ENCODE data around the gene GDI1. TPM values are rescaled to one million over a fixed set of nuclear protein-coding genes. Genes with fewer than 3 reads are reported as not detected.

The GDI1 gene
- total and polyA plus RNA-seq, 9 of the 15 experiments (the other 6 are each of a cell fraction or from before 2014, with no cell fraction given): 0.97 to 82.6 (median 37.5) TPM

DNA sequence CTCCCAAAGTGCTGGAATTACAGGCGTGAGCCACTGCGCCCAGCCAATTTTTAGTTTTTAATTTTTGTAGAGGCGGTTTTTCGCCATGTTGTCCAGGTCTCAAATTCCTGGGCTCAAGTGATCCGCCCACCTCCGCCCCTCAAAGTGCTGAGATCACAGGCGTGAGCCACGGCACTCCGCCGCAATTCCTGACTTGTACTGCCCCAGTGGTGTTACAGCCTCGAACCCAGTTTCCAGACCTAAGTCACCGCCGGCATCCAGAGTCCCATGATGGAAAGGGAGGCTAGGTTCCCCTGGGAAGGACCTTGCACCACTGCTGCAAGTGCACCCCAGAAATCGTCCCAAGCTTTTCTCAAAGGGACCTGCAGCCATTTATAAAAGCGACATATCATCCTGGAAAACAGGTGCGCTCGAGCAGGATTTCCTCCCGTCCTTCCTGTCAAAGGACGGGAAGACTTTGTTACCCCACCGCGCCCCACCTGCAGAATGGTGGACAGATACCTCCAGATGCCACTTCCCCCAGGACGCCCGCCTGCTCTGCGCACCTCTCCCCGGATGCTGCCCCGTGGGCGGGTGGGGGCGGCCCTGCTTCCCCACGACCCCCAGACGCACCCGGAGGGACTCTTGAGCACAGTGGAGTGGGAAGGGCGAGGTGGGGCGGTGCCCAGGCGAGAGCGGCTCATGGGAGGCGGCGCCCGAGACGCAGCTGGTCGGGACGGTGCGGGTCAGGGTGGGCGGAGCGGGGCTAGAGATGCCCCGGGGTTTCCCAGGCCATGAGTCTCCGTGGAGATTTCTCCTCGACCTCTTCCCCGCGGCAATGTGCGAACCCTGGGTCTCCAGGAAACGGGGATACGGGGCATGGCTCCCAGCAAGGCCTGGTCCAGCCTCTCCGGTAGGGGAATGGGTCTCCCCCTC lies 39.7 kb upstream of the GDI1 start (continued):
- peak; percentile 12 for TF ChIP-seq HNRNPL (IDR thresholded peaks at IDR 0.05; ENCODE audit: low read depth, low read length)
- TF ChIP-seq, protein P1, sequence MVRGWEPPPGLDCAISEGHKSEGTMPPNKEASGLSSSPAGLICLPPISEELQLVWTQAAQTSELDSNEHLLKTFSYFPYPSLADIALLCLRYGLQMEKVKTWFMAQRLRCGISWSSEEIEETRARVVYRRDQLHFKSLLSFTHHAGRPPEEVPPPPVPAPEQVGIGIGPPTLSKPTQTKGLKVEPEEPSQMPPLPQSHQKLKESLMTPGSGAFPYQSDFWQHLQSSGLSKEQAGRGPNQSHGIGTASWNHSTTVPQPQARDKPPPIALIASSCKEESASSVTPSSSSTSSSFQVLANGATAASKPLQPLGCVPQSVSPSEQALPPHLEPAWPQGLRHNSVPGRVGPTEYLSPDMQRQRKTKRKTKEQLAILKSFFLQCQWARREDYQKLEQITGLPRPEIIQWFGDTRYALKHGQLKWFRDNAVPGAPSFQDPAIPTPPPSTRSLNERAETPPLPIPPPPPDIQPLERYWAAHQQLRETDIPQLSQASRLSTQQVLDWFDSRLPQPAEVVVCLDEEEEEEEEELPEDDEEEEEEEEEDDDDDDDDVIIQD (CRISPR knock-in tag; IDR thresholded peaks at IDR 0.05): no peak
- TF ChIP-seq, protein P2, sequence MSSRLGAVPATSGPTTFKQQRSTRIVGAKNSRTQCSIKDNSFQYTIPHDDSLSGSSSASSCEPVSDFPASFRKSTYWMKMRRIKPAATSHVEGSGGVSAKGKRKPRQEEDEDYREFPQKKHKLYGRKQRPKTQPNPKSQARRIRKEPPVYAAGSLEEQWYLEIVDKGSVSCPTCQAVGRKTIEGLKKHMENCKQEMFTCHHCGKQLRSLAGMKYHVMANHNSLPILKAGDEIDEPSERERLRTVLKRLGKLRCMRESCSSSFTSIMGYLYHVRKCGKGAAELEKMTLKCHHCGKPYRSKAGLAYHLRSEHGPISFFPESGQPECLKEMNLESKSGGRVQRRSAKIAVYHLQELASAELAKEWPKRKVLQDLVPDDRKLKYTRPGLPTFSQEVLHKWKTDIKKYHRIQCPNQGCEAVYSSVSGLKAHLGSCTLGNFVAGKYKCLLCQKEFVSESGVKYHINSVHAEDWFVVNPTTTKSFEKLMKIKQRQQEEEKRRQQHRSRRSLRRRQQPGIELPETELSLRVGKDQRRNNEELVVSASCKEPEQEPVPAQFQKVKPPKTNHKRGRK (tag; IDR thresholded peaks at IDR 0.05): no peak
- TF ChIP-seq, protein P3, sequence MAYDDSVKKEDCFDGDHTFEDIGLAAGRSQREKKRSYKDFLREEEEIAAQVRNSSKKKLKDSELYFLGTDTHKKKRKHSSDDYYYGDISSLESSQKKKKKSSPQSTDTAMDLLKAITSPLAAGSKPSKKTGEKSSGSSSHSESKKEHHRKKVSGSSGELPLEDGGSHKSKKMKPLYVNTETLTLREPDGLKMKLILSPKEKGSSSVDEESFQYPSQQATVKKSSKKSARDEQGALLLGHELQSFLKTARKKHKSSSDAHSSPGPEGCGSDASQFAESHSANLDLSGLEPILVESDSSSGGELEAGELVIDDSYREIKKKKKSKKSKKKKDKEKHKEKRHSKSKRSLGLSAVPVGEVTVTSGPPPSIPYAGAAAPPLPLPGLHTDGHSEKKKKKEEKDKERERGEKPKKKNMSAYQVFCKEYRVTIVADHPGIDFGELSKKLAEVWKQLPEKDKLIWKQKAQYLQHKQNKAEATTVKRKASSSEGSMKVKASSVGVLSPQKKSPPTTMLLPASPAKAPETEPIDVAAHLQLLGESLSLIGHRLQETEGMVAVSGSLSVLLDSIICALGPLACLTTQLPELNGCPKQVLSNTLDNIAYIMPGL (CRISPR knock-in tag; IDR thresholded peaks at IDR 0.05): no peak
- TF ChIP-seq, protein P4, sequence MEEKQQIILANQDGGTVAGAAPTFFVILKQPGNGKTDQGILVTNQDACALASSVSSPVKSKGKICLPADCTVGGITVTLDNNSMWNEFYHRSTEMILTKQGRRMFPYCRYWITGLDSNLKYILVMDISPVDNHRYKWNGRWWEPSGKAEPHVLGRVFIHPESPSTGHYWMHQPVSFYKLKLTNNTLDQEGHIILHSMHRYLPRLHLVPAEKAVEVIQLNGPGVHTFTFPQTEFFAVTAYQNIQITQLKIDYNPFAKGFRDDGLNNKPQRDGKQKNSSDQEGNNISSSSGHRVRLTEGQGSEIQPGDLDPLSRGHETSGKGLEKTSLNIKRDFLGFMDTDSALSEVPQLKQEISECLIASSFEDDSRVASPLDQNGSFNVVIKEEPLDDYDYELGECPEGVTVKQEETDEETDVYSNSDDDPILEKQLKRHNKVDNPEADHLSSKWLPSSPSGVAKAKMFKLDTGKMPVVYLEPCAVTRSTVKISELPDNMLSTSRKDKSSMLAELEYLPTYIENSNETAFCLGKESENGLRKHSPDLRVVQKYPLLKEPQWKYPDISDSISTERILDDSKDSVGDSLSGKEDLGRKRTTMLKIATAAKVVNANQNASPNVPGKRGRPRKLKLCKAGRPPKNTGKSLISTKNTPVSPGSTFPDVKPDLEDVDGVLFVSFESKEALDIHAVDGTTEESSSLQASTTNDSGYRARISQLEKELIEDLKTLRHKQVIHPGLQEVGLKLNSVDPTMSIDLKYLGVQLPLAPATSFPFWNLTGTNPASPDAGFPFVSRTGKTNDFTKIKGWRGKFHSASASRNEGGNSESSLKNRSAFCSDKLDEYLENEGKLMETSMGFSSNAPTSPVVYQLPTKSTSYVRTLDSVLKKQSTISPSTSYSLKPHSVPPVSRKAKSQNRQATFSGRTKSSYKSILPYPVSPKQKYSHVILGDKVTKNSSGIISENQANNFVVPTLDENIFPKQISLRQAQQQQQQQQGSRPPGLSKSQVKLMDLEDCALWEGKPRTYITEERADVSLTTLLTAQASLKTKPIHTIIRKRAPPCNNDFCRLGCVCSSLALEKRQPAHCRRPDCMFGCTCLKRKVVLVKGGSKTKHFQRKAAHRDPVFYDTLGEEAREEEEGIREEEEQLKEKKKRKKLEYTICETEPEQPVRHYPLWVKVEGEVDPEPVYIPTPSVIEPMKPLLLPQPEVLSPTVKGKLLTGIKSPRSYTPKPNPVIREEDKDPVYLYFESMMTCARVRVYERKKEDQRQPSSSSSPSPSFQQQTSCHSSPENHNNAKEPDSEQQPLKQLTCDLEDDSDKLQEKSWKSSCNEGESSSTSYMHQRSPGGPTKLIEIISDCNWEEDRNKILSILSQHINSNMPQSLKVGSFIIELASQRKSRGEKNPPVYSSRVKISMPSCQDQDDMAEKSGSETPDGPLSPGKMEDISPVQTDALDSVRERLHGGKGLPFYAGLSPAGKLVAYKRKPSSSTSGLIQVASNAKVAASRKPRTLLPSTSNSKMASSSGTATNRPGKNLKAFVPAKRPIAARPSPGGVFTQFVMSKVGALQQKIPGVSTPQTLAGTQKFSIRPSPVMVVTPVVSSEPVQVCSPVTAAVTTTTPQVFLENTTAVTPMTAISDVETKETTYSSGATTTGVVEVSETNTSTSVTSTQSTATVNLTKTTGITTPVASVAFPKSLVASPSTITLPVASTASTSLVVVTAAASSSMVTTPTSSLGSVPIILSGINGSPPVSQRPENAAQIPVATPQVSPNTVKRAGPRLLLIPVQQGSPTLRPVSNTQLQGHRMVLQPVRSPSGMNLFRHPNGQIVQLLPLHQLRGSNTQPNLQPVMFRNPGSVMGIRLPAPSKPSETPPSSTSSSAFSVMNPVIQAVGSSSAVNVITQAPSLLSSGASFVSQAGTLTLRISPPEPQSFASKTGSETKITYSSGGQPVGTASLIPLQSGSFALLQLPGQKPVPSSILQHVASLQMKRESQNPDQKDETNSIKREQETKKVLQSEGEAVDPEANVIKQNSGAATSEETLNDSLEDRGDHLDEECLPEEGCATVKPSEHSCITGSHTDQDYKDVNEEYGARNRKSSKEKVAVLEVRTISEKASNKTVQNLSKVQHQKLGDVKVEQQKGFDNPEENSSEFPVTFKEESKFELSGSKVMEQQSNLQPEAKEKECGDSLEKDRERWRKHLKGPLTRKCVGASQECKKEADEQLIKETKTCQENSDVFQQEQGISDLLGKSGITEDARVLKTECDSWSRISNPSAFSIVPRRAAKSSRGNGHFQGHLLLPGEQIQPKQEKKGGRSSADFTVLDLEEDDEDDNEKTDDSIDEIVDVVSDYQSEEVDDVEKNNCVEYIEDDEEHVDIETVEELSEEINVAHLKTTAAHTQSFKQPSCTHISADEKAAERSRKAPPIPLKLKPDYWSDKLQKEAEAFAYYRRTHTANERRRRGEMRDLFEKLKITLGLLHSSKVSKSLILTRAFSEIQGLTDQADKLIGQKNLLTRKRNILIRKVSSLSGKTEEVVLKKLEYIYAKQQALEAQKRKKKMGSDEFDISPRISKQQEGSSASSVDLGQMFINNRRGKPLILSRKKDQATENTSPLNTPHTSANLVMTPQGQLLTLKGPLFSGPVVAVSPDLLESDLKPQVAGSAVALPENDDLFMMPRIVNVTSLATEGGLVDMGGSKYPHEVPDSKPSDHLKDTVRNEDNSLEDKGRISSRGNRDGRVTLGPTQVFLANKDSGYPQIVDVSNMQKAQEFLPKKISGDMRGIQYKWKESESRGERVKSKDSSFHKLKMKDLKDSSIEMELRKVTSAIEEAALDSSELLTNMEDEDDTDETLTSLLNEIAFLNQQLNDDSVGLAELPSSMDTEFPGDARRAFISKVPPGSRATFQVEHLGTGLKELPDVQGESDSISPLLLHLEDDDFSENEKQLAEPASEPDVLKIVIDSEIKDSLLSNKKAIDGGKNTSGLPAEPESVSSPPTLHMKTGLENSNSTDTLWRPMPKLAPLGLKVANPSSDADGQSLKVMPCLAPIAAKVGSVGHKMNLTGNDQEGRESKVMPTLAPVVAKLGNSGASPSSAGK (IDR thresholded peaks at IDR 0.05): no peak
- TF ChIP-seq, protein P5, sequence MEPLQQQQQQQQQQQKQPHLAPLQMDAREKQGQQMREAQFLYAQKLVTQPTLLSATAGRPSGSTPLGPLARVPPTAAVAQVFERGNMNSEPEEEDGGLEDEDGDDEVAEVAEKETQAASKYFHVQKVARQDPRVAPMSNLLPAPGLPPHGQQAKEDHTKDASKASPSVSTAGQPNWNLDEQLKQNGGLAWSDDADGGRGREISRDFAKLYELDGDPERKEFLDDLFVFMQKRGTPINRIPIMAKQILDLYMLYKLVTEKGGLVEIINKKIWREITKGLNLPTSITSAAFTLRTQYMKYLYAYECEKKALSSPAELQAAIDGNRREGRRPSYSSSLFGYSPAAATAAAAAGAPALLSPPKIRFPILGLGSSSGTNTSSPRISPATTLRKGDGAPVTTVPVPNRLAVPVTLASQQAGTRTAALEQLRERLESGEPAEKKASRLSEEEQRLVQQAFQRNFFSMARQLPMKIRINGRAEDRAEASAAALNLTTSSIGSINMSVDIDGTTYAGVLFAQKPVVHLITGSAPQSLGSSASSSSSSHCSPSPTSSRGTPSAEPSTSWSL (CRISPR knock-in tag; IDR thresholded peaks at IDR 0.05; ENCODE audit: borderline replicate concordance): no peak
- no peak for TF ChIP-seq MCM7 (IDR thresholded peaks at IDR 0.05)
